ENCODE results near the gene FOXN3.
"Not testable (repeated sequence)": the region's sequence is repeated elsewhere in the genome, so short reads cannot be mapped to it uniquely, and the experiment has no call there.

The FOXN3 gene

DNA sequence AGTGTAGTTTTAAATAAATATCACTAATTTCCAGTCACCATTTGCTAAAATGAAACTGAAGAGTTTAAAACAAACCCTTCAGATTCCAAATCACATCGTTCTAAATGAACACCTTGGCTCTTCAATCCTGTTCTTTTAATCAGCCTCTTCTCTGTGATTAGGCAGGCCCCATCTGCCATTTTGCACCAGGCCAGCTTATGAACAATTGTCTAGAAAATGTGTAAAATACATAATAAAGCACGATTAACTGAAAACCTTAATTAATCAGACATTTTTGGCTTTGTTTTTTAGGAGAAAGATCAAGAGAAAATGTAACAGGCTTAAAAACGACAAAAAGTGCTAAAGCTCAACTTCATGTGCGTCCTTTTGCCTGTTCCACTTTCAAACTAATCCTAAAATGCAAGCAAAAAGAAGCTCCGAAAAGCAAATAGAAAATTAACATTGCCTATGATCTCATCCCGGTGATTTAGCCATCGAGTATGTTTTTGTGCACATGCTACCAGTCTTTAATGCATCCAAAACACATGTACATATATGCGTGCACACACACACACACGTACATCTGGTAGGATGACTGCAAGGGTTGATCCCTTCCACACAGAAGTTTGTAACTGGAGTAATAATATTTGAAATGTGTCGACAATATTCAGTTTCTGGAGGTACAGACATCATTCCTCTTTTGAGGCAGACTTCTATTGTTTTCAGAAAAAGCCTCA is 288.6 kb downstream of the FOXN3 start:
- DNase-seq (ENCODE audit: low spot score), result no peak

DNA sequence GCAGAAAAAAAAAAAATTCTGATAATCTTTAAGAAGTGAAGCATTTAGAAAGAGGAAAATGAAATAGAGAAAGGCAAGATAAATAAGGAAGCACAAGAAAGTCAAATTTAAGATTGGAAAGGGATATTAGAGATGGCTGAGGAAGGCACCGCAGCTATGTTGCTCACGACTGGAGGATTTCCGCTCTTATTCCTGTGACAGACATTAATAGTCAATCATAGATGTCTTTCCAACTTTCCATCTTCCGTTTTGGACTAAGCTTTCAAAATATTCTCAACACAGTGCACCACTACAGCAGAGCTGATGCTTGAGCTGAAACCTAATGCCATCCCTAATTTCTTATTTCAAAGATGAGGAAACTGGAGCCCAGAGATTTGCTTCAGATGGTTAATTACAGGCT is 290.6 kb downstream of the FOXN3 start:
- no peak for DNase-seq (ENCODE audit: low spot score)

DNA sequence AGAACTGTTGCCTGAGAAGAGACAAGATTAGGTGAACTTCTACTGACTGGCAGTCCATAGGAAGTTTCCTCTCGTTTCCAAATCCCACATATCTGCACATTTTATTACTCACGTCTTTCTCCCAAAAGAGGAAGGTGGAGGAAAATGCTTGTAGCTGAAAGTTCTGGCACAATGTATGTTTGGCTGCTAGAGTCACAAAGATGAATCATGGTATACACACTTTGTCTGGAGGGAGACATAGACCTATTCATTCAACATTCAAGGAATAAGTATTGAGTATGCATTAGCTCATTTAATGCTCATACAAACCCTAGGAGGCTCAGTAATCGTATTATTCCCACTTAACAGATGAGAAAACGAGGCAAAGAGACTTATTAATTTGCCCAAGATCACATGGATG is 291.8 kb downstream of the FOXN3 start:
- no peak for DNase-seq (ENCODE audit: low spot score)

DNA sequence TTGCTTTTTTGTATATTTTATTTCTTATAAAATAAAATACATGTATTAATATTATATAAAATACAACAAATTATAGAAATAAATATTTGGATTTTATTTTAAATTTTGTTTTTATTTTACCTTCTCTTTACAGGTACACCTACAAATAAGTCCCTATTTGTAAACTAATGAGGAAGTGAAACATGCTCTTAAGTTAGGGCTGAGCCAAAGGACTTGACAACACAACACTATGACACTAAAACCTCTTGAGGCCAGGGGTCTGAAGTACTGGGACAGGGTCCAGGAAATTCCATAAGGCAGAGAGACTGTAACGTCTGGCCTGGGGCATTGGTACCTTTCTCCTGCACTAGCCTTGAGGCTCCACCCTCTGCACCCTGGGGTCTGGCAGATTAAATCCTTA is 293.2 kb downstream of the FOXN3 start:
- DNase-seq (ENCODE audit: low spot score), result no peak

DNA sequence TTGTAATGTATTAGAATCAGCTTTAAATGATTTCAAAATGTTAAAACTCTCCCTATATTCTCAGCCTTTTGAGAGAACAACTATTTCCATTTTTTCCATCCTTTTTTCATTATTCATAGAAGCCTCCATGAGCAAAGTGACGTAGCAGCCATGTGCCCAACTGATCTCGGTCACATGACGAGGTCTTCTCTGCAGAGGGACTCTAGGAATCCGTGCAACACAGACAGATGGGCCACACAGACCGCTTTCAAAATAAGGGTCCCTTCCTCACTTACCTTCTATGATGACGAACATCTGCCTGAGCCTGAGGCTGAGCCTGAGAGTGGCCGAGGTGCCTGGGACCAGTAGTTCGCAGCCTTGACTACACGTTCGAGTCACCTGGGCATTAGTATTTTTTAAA is 293.8 kb downstream of the FOXN3 start:
- DNase-seq (ENCODE audit: low spot score), result no peak

DNA sequence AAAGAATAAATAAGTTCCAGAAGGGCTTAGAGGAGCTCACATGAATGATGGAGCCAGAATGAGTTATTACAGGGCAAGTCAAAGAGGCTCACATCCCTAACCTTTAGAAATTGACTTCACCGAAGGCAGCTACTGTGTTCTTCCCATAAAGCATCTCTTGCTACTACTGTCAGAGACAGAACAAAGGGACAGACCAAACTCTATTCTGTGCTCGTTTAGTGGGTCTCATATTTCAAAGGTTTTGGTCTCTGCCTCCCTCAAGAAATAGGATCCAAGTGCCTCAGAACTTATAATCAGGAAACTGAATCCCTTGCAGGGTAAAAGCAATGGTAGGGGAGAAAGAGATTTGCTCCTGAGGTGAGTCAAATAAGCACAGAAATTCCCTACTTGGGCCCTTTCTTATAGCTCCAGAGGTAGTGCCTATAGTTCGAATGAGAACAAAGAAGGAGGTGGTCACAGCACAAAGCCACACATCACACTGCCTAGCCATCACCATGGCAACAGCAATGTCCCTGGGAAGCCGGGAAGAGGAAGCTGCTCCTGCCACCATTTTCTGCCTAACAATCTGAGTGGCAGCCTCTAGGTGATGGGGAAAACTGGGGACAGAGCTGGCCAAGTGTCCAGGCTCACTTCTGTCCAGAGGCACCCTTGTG is 294.9 kb downstream of the FOXN3 start:
- DNase-seq (ENCODE audit: low spot score), result no peak

DNA sequence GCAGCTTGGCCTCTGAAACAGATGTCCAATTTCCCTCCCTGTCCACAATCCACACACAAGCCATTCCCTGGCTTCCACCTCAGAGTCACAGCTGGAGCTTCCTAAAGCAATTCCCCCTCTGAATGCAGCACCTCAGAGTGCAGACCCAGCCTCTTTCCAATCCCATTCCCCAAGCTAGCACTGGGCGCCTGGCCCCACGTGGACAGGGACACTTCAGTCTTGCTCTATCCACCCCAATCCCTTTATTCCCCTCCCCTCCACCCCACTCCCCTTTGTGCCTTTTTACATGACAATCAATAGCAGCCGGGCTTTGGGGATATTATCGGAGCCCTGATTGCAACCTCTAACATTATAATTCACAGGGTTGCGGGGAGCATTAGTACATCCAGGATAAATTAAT is 300.0 kb downstream of the FOXN3 start:
- DNase-seq (ENCODE audit: low spot score), result no peak

DNA sequence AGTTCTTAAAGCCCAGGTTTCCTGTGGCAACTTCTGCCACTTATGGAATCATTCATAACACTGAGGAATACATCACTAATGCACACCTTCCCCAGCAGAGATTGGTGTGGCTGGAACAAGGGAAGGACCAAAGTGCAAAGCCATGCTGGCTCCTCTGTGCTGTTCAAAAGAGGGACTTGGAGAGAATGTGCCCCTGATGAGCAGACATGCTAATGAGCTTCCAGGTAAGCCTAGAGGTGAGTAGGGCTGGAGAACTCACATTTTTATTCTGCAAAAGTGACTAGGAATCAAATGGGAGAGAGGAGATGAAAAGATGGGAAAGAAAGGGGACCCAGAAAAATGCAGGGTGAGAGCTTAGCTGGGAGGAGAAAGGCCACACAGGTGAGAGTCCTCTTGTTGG is 302.9 kb downstream of the FOXN3 start:
- no peak for DNase-seq (ENCODE audit: low spot score)

DNA sequence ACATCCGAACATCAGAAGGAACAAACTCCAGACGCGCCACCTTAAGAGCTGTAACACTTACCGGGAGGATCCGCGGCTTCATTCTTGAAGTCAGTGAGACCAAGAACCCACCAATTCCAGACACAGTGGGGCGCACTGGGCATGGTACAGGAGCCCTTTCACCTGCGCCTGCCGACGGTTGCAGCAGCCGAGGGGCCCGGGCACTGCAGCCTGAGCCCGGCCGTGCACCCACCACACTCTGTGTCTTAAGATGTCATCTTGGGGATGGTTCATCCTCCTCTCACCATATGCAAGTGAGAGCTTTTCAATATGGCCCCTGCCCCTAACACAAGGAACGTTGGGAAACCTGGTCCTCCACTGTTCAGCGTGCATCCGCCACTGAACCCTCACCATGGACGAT is 304.3 kb downstream of the FOXN3 start:
- no peak for DNase-seq (ENCODE audit: low spot score)

DNA sequence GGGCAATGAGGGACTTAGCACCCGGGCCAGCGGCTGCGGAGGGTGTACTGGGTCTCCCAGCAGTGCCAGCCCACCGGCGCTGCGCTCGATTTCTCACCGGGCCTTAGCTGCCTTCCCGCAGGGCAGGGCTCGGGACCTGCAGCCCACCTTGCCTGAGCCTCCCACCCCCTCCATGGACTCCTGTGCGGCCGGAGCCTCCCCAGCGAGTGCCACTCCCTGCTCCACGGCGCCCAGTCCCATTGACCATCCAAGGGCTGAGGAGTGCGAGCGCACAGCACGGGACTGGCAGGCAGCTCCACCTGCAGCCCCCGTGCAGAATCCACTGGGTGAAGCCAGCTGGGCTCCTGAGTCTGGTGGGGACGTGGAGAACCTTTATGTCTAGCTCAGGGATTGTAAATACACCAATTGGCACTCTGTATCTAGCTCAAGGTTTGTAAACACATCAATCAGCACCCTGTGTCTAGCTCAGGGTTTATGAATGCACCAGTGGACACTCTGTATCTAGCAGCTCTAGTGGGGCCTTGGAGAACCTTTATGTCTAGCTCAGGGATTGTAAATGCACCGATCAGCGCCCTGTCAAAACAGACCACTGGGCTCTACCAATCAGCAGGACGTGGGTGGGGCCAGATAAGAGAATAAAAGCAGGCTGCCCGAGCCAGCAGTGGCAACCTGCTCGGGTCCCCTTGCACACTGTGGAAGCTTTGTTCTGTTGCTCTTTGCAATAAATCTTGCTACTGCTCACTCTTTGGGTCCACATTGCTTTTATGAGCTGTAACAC is 305.1 kb downstream of the FOXN3 start:
- not testable (repeated sequence) for DNase-seq (ENCODE audit: low spot score)

DNA sequence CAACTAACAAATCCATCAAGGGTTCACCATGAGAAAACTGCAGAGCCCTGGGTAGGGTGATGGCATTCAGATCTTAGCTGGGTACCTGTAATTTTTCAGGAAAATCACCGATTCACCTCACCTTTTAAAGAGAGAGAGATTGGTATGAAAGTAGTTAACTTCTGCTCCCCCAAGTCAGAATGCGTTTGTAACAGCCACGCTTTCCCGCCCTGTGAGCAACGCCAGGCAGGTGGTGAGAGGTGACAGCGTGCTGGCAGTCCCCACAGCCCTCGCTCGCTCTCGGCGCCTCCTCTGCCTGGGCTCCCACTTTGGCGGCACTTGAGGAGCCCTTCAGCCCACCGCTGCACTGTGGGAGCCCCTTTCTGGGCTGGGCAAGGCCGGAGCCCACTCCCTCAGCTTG is 305.8 kb downstream of the FOXN3 start:
- DNase-seq (ENCODE audit: low spot score), result not testable (repeated sequence)

DNA sequence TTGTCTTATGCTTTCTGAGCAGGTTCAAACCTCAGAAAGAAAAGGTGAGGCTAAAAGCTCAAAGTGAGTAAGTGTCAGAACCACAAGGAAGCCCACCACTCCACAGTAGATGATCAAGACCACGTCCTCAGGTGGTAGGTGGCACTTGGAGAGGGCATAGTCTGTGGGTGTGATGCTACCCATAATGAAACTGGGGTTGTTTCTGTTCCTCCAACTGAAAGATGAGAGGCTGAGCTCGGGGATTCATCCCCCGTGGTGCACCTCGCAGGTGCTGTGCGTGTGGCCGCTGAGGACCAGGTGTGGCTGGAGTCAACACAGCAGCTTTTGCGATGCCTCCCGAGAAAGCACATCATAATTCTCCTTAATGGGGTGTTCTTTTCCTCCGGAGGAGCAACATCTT is 306.9 kb downstream of the FOXN3 start:
- no peak for DNase-seq (ENCODE audit: low spot score)

DNA sequence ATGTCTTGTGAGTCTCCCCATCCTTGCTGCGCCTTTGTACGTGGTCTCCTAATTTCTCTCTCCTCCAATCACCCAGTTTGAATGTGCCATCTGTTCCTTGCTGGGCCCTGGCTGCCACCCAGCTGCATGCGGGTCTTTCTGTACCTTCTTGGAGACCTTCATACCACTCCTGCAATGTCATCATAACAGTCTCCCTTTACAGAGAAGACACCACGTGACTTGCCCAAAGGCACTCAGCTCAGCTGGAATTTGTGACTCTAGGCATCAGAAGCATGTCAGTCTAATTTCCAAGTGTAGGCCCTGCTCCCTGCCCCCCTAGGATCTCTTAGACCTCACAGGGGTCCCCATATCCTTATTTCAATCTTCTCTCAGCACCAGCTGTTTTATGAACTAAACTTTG is 308.4 kb downstream of the FOXN3 start:
- no peak for DNase-seq (ENCODE audit: low spot score)

DNA sequence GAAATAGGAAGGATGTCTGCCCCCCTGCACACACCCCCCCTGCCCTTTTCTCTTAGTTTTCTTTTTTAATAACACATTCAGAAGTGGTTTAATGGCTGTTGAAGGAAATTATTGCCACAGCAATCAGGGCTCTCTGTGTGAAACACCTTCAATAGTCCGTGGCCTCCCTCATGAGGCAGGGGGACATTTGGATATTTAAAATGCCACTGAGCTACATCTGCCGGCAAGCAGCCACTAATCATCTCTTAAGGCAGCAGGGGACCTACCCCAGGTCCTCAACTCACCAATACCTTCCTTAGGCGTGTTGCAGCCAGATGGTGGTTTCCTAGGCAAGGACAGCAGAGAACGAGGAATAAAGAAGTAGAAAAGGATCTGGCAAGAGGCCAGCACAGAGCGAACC is 309.4 kb downstream of the FOXN3 start:
- no peak for DNase-seq (ENCODE audit: low spot score)

Measured in COLO829 (cell line).